ENCODE data around the gene ZNF439.
"Not testable (repeated sequence)": the region's sequence is repeated elsewhere in the genome, so short reads cannot be mapped to it uniquely, and the experiment has no call there.

Gene ZNF439

DNA sequence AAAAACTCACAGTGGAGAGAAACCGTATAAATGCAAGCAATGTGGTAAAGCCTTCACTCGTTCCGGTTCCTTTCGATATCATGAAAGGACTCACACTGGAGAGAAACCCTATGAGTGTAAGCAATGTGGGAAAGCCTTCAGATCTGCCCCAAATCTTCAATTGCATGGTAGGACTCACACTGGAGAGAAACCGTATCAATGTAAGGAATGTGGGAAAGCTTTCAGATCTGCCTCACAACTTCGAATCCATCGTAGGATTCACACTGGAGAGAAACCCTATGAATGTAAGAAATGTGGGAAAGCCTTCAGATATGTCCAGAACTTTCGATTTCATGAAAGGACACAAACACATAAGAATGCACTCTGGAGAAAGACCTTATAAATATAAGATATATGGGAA is 19.7 kb downstream of the ZNF439 start:
- no peak for DNase-seq

DNA sequence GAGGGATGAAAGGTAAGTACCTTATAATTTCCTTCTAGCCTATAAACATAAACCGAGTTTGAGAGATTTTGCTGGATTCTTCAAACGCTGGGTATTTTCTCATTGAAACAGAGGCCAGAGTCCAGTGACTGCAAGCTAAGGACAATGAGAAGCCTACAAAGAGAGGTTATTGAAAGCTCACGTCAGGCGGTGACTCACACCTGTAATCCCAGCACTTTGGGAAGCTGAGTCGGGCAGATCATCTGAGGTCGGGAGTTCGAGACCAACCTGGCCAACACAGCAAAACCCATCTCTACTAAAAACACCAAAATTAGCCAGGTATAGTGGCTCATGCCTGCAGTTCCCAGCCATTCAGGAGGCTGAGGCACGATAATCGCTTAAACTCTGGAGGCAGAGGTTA is 24.1 kb downstream of the ZNF439 start:
- DNase-seq, result no peak

DNA sequence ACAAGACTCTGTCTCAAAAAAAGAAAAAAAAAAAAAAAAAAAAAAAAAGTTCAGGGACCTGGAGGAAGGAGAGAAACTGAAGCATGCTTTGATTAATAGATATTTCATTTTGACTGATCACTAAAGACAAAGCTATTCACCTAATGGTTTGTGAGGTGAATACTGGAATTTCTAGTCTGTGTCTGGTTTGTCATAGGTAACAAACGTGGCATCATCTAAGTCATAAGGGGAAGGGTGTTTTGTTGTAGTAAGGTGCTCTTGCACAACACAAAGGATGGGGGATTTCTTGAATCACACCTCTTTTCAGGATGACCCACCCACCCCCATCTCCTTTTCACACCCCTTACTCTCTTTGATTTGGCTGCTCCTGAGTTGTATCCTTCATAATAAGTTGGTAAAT is 25.2 kb downstream of the ZNF439 start:
- no peak for DNase-seq

DNA sequence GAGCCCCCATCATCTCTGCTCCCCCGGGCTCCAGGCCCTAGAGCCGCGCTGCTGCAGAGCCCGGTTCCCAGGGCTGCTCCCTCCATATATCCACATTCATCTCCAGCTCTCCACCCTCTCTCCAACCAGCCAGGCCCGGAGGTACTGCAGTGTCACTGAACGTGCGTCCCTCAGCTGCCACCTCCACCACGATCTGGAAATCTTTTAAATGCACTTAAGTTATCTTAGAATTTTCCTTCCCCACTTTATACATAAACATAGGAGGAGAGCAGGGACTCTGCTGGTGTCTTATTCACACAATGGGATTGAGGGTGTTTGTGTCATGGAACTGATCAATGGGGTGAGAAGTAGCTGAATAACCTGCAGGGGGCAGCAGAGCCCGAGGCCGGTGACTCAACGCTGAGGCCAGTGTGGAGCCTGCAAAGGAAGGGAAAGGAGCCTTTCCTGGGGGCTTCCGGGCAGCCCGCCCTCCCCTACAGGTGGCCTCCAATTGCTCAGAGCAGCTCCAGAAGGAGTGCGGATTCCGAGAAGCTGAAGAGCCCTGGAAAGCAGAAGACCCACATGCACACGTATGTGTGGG is 31.3 kb downstream of the ZNF439 start:
- DNase-seq, result peak; percentile 6

DNA sequence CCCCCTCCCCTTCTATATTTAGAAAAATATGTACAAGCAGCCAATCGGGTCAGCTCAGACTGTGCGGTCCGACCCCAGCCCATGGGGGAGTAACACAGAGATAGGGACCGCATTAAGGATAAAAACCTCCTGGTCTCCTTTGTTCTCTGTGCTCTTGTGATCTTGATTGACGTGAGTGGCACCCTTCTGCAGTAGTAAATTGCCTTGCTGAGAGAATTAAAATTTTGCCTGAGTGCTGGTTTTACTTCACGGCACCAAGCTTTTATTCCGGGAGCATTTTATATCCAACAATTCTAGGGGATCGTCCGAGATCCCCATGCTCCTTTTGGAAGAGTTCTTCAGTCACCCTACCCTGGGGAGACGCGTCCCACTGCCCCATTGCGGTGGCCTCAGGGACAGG is 32.1 kb downstream of the ZNF439 start:
- no peak for DNase-seq

DNA sequence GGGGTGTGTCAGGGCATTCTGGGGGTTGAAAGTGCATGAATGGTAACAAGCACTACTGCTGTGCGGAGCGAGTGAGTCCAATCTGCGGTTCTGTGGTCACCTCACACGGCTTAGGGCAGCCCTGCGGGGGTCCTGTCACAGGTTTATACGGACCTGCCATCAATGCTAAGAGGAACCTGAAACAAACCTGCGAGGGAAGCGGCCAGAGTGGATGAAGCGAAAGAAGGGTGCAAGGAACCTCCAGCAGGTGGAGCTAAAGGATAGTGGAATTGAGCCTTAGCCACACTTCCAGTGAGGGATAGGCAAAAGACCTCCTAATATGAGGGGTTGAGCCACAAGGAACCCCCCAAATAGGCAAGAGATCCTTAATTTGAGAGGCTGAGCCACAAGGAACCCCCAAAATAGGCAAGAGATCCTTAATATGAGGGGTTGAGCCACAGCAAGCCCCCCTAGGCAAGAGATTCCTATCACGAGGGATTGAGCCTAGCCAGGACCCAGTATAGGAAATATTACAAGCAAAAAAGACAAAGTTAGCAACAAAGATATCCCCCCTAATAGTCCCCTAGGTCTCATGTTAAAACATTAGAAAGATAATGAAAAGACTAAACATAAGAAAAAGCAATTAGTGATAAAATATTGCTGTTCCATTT is 32.8 kb downstream of the ZNF439 start:
- DNase-seq, result peak; percentile 55

DNA sequence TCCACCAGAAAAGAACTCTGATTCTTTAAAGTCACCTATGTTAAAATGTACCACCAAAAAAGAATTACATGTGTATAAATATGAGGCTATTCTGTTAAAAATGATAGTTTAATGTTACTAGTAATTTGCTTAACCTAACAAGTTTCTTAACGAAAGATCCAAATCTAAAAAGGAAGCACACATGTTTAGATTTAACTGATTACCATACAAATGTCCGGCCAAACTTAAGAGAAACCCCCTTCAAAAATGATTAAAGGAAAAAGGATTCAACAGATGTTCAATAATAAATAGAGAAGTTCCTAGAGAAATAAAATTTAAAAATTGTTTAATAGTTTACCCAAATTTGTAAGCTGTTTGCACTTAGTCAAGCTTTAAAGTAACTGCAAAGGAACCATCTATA is 34.1 kb downstream of the ZNF439 start:
- no peak for DNase-seq

DNA sequence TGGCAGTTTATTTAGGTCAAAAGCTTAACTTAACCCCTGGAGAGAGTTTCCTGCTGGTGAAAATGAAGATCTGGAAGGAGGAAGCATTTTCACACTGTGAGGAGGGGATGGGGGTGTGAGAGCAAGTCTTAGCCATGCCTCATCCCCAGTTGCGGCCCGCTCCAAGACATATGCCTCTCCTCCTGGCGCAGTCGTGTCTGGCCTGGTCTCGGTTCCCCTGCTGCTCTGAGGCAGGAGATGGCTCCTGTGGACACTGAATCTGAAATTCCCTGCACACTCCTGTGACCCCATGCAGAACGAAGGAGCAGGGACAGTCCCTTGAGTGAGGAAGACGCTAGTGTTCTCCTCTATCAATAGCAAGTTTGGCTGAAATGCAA is 38.7 kb downstream of the ZNF439 start:
- peak; percentile 14 for DNase-seq

DNA sequence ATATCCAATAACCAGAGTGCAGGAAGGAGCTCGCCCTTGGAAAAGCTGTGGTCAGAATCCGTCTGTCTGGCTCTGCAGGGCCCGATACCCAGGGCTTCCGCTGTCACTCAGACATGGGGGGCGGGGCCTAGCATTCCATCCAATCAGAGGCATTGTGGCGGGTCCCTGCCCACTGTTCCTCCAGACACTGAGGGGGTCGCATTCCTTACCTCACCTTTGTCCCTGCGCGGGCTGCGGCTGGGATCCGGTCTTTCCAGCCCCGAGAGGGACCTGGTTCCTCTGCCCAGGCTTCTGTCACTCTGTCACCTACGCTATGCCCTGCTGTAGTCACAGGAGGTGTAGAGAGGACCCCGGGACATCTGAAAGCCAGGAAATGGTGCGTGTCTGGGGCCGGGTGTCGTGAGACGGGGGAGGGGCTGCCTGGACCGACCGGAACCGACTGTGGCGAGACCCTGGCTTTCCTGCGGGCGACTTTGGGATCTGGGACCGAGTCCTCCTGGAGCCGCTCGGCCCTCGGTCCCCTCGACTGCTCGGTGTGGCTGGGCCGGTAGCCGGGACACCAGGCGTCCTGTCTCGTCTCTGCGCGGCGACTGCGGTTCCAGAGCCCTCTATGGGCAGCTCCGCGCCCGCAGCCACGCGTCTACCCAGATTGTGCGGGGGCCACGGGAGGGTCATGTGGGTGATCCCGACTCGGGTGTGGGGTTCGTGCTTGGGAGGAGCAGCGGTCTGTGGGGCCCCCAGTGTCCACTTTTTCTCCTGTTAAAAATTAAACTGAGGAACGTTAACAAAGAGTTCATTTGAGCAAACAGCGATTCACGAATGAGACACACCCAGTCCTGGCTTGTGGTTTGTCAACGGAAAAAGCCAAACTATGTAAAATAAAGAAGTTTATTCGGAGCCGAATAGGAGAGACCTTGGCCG is 39.3 kb downstream of the ZNF439 start, which contains the start of gene ZNF69:
ZNF69 (plus strand) TSS at position 172 of the 921 bp plus-strand sequence; CDS start at position 314, 142 bp downstream.
- peak; percentile 78 for DNase-seq

DNA sequence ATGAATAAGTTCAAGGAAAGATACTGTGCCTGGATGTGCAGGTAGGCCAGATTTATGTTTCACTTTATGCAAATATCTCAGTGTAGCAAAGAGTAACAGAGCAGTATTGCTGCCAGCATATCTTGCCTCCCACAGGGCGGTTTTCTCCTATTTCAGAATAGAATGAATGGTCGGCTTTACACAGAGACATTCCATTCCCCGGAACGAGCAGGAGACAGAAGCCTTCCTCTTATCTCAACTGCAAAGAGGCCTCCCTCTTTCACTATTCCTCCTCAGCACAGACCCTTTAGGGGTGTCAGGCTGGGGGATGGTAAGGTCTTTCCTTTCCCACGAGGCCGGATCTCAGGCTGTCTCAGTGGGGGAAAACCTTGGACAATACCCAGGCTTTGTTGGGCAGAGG is 41.4 kb downstream of the ZNF439 start:
- DNase-seq, result not testable (repeated sequence)

DNA sequence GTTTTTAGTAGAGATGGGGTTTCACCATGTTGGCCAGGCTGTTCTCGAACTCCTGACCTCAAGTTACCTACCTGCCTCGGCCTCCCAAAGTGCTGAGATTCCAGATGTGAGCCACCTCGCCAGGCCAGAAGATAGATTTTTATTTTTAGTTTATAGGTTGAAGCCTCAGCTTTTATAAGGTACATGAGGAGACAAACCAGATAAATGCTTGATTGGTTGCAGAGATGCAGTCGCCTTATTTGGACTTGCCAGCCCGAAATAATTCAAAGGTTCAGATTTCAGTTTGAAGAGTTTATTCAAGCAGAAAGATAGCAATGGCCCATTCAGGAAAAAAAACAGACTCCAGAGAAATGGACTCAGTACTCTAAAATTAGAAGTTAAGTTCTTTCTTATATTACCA is 42.1 kb downstream of the ZNF439 start:
- DNase-seq, result no peak

DNA sequence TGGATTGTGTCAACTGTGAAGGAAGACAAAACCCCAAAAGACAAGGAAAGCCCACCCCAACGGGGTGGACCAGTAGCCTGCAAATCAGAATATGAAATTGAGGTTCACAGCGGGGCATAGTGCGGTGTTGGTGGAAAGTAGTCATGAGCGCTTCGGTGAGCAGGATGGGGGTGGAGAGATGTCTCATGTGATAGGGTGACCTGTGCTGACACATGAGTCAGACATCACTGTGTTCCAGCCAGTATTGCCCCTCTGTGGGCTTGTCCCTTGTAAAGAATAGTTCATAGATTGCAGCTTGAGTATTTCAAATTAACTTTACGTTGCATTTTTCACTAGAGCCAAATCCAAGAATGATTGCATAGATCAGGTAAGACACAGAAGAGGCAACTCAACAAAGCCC is 46.3 kb downstream of the ZNF439 start:
- no peak for DNase-seq

DNA sequence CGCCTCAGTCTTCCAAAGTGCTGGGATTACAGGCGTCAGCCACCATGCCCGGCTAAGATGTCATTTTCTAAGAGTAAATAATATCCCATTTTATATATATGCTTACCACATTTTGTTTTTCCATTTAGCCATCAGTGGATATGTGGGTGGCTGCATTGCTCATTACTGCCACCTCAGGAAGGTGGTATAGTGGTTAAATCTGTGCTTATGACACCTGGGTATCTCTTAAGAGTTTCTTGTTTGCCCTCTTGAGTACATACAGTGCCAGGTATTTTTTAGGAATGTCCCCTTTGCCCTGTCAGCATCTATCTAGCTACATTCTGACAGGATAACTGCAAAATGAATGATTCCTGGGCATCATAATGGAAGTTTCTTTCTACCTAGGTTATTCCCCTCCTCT is 53.7 kb downstream of the ZNF439 start:
- DNase-seq, result no peak

DNA sequence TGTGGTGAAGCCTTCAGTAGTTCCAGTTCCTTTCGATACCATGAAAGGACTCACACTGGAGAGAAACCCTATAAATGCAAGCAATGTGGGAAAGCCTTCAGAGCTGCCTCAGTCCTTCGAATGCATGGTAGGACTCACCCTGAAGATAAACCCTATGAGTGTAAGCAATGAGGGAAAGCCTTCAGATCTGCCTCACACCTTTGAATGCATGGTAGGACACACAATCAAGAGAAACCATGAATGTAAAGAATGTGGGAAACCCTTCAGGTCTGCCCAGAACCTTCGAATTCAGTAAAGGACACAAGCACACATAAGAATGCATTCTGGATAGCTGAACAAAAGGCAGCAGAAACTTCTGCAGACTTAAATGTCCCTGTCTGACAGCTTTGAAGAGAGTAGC is 57.4 kb downstream of the ZNF439 start:
- DNase-seq, result no peak

DNA sequence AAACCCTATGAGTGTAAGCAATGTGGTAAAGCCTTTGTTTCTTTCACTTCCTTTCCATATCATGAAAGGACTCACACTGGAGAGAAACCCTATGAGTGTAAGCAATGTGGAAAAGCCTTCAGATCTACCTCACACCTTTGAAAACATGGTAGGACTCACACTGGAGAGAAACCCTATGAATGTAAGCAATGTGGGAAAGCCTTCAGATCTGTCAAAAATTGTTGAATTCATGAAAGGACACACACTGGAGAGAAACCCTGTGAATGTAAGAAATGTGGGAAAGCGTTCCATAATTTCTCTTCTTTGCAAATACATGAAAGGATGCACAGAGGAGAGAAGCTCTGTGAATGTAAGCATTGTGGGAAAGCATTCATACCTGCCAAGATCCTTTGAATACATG is 63.4 kb downstream of the ZNF439 start:
- DNase-seq, result not testable (repeated sequence)

DNA sequence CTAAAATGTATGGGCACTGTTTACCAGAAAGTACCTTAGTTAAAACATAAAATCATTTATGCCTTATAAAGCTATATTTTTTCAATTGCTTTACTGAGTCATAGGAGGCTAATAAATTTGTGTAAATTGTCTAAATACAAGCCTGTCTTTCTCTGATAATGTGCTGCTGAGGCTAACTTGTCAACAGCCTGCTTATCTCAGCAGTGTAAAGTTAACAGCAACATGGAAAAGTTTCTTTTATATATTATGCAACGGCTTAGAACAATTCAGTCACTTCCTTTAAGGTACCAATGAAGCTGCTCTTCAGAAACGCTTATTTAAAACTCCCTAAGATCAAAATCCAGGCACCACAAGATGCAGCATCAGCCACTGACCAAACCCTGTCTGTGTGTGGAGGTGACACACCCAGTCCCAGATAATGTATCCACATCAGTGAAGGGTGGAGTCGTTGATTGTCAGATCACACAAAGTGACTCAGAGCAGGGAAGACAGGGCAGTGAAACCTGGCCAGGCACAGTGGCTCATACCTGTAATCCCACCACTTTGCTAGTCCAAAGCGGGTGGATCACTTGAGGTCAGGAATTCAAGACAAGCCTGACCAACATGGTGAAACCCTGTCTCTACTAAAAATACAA is 66.0 kb downstream of the ZNF439 start:
- not testable (repeated sequence) for DNase-seq
